Transverse colon (tissue), 4 donors: ENCODE measurements around the gene IL17RB. TPM values are rescaled to one million over a fixed set of nuclear protein-coding genes. Genes with fewer than 3 reads are reported as not detected.
A peak's percentile ranks its signal among the peaks of the same experiment; 100 is the strongest.

Experiments
- DNase-seq: peaks from one replicate; pipeline ENCODE4 v3.0.0-alpha.2; 2019
- H3K27ac ChIP-seq, 4 donors: fragments of 200-600 bp; sonication (generic); 2 replicates each; pipeline ENCODE4 v1.5.1; 2016 to 2018; ENCODE audit warnings: inconsistent platforms in 4 of 4
- H3K27me3 ChIP-seq: fragments of 200-600 bp; sonication (generic); 2 replicates; pipeline ENCODE4 v1.5.1; 2017; ENCODE audit warnings: inconsistent platforms
- H3K36me3 ChIP-seq, 4 donors: fragments of 200-600 bp; sonication (generic); 2 replicates each; pipeline ENCODE4 v1.5.1; 2017 to 2019; ENCODE audit warnings: inconsistent platforms in 4 of 4
- H3K4me1 ChIP-seq, 4 donors: fragments of 200-600 bp; sonication (generic); 2 replicates each; pipeline ENCODE4 v1.5.1; 2017 to 2020; ENCODE audit warnings: inconsistent platforms in 4 of 4
- H3K4me3 ChIP-seq, 4 donors: fragments of 200-600 bp; sonication (generic); 1 replicate in 1 of 4; 2 replicates in 3 of 4; pipeline versions ENCODE4 v1.5.1 to v1.6.1; 2017 to 2019; ENCODE audit warnings: inconsistent platforms in 4 of 4
- H3K9me3 ChIP-seq, 2 donors: fragments of 200-600 bp; sonication (generic); 2 replicates each; pipeline ENCODE4 v1.5.1; 2017 to 2019; ENCODE audit warnings: inconsistent platforms in 2 of 2
- EP300 ChIP-seq: sonication (generic); formaldehyde crosslinking; IDR thresholded peaks from one replicate; pipeline ENCODE4 v1.6.1; 2017; ENCODE audit warnings: antibody characterized with exemption, low read depth
- POLR2A ChIP-seq: fragments of 450-650 bp; IDR thresholded peaks from one replicate; pipeline ENCODE4 v1.6.1; 2016; ENCODE audit warnings: antibody characterized with exemption, mild to moderate bottlenecking, moderate library complexity
- POLR2AphosphoS5 ChIP-seq, 3 donors: sonication (generic); formaldehyde crosslinking; IDR thresholded peaks; one replicate each; pipeline ENCODE4 v1.6.1; 2016; ENCODE audit warnings: antibody characterized with exemption in 3 of 3
- WGBS, 2 donors: methylation state at CpG; one replicate each; pipeline ENCODE4 v1.1.5; 2018; ENCODE audit warnings: low coverage in 1 of 2; 5-methylcytosine and 5-hydroxymethylcytosine counted together
- in situ Hi-C, 4 donors: fragments of 200-750 bp; cut with MboI; loops; one replicate each; pipeline versions ENCODE4 v1.15.0 to v1.15.1; 2017; ENCODE audit warnings: low sequenced_read_pairs in 3 of 4, low pct_ligation_motif_present in 1 of 4, low pct_unique_long_range_greater_than_20kb in 1 of 4
- intact Hi-C: fragments of 100-400 bp; cut with DNase I; formaldehyde crosslinking; loops from one replicate; pipeline ENCODE4 v1.15.1; 2023; ENCODE audit warnings: low total_unique reads
- total RNA-seq, 4 donors: library from RNA; depleted of rRNA; stranded (reverse); fragments of >200 nt; gene quantifications; one replicate each; pipeline ENCODE4 v1.1.0, GENCODE V29; 2016
- TF ChIP-seq, protein P1 (sequence below), 5 experiments: fragments of 200-600 bp in 3 of 5; fragments of 450-650 bp in 2 of 5; sonication (generic) in 3 of 5; IDR thresholded peaks; 1 replicate in 2 of 5; 2 replicates in 3 of 5; pipeline ENCODE4 v1.5.1; 2016 to 2017; ENCODE audit warnings: antibody characterized with exemption in 5 of 5, inconsistent platforms in 3 of 5, mild to moderate bottlenecking in 2 of 5, moderate library complexity in 1 of 5

Gene IL17RB
- total RNA-seq, 4 donors from 2014 or later: 26.0 to 36.5 (median 32.8) TPM; not detected in 1

DNA sequence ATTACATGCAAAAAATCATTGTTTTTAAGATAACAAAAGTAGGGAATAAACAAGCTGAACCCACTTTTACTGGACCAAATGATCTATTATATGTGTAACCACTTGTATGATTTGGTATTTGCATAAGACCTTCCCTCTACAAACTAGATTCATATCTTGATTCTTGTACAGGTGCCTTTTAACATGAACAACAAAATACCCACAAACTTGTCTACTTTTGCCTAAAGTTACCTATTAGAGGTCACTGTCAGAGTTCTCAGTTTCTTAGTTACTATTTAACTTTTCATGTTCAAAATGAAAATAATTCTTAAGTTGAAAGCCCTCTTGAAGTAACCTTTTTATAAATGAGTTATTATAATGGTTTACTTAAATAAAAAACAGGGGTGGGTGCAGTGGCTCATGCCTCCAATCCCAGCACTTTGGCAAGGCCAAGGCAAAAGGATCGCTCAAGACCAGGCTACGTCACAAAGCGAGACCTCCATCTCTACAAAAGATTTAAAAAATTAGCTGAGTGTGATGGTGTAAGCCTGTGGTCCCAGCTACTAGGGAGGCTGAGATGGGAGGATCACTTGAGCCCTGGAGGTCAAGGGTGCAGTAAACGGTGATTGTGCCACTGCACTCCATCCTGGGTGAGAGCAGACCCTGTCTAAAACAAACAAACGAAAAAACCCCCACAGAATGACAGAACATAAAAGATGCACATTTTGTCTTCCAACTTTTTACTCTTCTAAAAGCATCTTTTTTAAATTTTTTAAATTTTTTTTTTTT lies 19.5 kb downstream of the IL17RB start:
- TF ChIP-seq POLR2A (no peak), POLR2AphosphoS5 (IDR thresholded peaks at IDR 0.05) (no peak), EP300 (no peak)
- TF ChIP-seq, protein P1, sequence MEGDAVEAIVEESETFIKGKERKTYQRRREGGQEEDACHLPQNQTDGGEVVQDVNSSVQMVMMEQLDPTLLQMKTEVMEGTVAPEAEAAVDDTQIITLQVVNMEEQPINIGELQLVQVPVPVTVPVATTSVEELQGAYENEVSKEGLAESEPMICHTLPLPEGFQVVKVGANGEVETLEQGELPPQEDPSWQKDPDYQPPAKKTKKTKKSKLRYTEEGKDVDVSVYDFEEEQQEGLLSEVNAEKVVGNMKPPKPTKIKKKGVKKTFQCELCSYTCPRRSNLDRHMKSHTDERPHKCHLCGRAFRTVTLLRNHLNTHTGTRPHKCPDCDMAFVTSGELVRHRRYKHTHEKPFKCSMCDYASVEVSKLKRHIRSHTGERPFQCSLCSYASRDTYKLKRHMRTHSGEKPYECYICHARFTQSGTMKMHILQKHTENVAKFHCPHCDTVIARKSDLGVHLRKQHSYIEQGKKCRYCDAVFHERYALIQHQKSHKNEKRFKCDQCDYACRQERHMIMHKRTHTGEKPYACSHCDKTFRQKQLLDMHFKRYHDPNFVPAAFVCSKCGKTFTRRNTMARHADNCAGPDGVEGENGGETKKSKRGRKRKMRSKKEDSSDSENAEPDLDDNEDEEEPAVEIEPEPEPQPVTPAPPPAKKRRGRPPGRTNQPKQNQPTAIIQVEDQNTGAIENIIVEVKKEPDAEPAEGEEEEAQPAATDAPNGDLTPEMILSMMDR (IDR thresholded peaks at IDR 0.05): no peak
- Histone ChIP-seq H3K27ac (no peak overlapping the region), H3K27me3 (no peaks in the 10 kb centered on the region), H3K36me3 (peaks cover 0 to 73% (median 29%) of the 10 kb centered on the region in 4 donors), H3K4me3 (no peak overlapping the region), H3K9me3 (no peaks in the 10 kb centered on the region), H3K4me1 (no peaks in the 10 kb centered on the region)
- intact Hi-C loops (no loop called here), in situ Hi-C loops (no loop called here)
- DNase-seq: no peak
- WGBS, 2 donors: 92 to 94% methylated on average over 5 of the region's 5 CpGs

DNA sequence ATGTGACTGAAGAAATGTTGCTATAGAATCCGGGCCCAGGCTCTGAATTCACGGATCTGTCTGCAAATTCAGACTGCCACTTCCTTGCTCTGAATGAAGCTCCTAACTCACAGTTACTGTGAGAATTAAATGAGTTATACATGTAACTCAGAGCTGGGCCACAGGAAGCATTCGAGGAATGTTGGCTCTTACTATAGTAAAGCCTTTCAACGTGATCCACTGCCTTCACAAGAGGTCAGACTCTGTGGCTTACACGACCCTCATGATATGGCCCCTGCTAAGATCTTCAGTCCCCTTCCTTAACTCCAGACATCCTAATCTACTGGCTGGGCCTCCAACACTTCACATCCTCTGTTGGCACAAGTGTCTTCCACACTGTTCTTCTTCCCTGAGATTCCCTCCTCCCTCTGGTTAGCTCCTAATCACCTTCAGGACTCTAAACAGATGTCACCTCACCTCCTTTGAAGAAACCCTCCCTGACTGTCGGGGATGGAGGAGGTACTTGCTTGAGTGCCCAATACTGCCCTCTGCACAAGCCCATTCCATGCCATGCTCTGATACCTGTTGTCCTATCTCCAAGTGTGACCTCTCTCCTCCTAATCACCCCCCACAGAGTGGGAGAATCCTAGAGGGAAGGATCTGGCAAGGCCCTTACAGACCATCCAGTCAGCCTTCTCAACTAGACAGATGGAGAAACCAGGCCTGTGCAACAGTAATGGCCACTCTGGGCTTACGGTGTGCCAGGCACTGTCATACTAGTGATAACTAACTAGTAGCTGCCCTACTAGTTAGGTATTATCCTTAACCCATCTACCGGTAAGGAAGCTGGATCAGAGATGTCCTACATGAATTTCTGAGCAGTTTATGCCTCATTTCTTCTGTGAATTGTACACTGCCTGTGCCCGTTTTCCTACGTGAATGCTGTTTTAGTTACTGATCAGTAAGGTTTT lies 34.3 kb downstream of the IL17RB start:
- intact Hi-C loops: loop anchor here (10.0 kb wide), 1 partner anchor 626 kb away; the partner anchor contains the start of gene TKT
- Histone ChIP-seq H3K9me3 (no peaks in the 10 kb centered on the region), H3K27ac (peak overlapping the region in 3 of 4 donors; percentile 89 to 92 (median 90)), H3K4me1 (peaks cover 5 to 14% (median 11%) of the 10 kb centered on the region in 4 donors), H3K4me3 (peak overlapping the region in 3 of 4 donors; percentile 74 to 93 (median 79)), H3K27me3 (no peaks in the 10 kb centered on the region), H3K36me3 (peaks cover 0 to 53% (median 23%) of the 10 kb centered on the region in 4 donors)
- in situ Hi-C loops: loop anchor here in 1 of 4 donors (25.0 kb wide), 1 partner anchor 543 kb away; the partner anchor contains the start of gene DCP1A
- WGBS, 2 donors: 58 to 70% methylated on average over 2 to 10 of the region's 10 CpGs
- no peak for DNase-seq
- TF ChIP-seq EP300 (no peak), POLR2A (no peak), POLR2AphosphoS5 (IDR thresholded peaks at IDR 0.05) (no peak)
- TF ChIP-seq, protein P1 (IDR thresholded peaks at IDR 0.05): no peak

DNA sequence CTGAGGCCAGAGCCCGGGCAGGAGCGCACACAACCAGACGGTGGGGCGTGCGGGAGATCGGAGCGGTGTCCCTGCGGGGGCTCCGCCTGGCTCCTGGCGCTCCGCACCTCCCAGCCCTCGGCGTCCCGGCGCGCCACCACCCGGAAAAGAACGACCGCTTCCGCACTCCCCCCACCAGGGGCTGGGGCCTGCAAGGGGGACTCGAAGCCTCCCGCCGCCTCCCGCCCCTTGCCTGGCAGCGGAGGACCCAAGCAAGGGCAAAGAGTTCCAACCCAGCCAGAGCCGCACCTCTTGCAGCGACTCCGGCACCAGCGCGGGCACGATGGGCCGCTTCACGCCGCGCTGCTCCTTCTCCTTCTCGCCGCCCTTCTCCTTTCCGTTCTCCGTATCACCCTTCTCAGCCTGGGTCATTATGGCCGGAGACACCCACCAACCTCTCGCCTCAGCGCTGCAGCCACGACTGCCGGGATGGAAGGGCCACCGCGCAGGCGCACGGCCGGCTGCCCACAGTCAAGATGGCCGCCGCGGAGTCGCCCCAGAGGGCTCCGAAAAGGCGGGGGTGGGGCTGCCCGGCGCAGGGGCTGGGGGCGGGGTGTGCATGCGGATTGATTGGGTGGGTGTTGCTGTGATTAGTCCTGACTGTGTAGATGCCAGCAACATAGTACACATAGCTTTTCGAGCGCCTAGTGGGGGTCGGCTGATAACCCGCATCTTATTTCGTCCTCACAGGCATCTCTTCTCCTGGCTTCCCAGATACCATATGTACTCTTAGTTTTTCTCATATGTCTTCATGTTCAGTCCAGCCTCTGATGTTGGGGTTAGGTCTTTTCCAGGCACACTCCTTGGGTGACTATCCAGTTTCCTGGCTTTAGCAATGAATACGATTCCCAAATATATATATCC lies 35.6 kb downstream of the IL17RB start, which contains the start of gene ACTR8:
Gene ACTR8 (minus strand): TSS at position 462 of the 903 bp plus-strand sequence. CDS start 51 bp downstream, at position 411.
- intact Hi-C loops (loop anchor here (10.0 kb wide), 1 partner anchor 627 kb away; the partner anchor contains the start of gene TKT), in situ Hi-C loops (loop anchor here in 1 of 4 donors (25.0 kb wide), 1 partner anchor 545 kb away; the partner anchor contains the start of gene DCP1A)
- H3K27me3 ChIP-seq: no peaks in the 10 kb centered on the region
- peak within 1 kb of the TSS; percentile 74 to 93 (median 82) for H3K4me3 ChIP-seq
- H3K27ac ChIP-seq: peak within 1 kb of the TSS; percentile 89 to 92 (median 90)
- 2% methylated on average over 52 of the region's 65 CpGs; no CpG with 5 or more reads in 1 of the 2 donors for WGBS, 2 donors
- H3K36me3 ChIP-seq: peaks cover 0 to 50% (median 17%) of the 10 kb centered on the region in 4 donors
- TF ChIP-seq EP300 (no peak), POLR2A (peak; percentile 76), POLR2AphosphoS5 (IDR thresholded peaks at IDR 0.05) (peak; percentile 81 to 82 (median 82))
- TF ChIP-seq, protein P1 (IDR thresholded peaks at IDR 0.05): peak in 4 of 5 experiments; percentile 16 to 58 (median 30)
- no peaks in the 10 kb centered on the region for H3K9me3 ChIP-seq
- peak; percentile 88 for DNase-seq
- H3K4me1 ChIP-seq: peaks cover 5 to 14% (median 11%) of the 10 kb centered on the region in 4 donors
